ENCODE results near the gene ZC3H12A. TPM values are rescaled to one million over a fixed set of nuclear protein-coding genes. Genes with fewer than 3 reads are reported as not detected.
A peak's percentile ranks its signal among the peaks of the same experiment; 100 is the strongest.
"Not testable (repeated sequence)": the region's sequence is repeated elsewhere in the genome, so short reads cannot be mapped to it uniquely, and the experiment has no call there.

The ZC3H12A gene
- total RNA-seq, 2 donors from 2014 or later = 6.4 to 13.7 TPM

DNA sequence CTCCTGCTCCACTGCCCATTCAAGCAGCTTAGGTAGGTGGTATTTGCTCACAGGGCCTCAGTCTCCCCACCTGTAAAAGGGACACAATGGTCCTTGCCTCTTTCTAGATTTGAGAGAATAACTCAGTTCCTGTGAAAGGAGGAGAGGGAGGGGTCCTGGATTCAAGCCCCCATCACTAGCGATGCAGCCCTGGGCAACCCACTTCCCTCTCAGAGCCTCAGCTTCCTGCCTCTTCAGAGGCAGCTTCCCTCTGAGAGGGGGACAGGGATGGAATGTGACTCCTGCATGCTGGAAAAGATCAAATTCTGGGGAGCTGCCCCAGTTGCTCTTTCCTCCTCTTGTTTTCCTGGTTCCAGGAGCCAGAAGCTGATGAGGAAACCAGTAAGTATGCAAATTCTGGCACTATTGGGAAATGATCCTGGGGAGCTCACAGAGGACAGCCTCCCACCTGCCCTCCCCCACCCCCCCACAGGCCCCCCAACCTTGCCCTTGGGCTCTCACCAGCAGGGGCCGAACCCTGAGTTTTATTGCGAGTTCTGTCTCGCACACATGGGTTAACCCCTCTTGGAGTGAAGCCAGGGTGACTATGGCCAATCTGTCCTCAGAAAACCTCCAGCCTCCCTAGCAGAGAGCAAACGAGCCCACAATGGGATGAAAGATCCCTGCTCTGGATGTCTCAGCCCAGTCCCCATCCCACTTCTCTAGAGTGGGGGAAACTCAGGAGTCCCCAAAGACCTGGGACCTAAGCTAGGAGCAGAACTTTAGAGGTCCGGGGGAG is 11.7 kb downstream of the ZC3H12A start:
- ATAC-seq (peak; percentile 4 to 21), DNase-seq (peak; percentile 31)
- intact Hi-C loops (cut with DNase I) = loop anchor here in 1 of 2 donors (2.0 kb wide), 1 partner anchor 31 kb away; no protein-coding TSS in a partner anchor

- DNase-seq (peak; percentile 85), ATAC-seq (peak; percentile 55 to 67)
- intact Hi-C loops (cut with DNase I) = loop anchor here in 1 of 2 donors (2.0 kb wide), 1 partner anchor 32 kb away; no protein-coding TSS in a partner anchor
Measured at GRCh38 chr1:37486680-37487618, 12.6 kb downstream of the ZC3H12A start.

DNA sequence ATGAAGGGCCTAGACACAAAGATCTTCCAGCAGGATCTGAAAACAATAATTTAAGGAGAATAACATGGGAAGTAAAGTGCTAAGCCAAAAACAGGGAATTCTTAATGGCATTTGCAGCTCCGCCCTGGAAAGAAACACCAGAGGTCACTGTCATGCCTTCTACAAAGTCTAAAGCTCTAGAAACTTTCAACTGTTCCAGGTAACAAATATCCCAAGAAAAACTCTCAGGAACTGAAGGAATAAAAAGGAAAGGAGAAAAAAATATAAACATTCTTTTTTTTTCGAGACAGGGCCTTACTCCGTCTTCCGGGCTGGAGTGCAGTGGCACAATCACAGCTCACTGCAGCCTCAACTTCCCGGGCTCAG is 13.2 kb downstream of the ZC3H12A start:
- ATAC-seq (no peak), DNase-seq (no peak)
- intact Hi-C loops (cut with DNase I) = loop anchor here in 1 of 2 donors (2.0 kb wide), 1 partner anchor 33 kb away; no protein-coding TSS in a partner anchor

DNA sequence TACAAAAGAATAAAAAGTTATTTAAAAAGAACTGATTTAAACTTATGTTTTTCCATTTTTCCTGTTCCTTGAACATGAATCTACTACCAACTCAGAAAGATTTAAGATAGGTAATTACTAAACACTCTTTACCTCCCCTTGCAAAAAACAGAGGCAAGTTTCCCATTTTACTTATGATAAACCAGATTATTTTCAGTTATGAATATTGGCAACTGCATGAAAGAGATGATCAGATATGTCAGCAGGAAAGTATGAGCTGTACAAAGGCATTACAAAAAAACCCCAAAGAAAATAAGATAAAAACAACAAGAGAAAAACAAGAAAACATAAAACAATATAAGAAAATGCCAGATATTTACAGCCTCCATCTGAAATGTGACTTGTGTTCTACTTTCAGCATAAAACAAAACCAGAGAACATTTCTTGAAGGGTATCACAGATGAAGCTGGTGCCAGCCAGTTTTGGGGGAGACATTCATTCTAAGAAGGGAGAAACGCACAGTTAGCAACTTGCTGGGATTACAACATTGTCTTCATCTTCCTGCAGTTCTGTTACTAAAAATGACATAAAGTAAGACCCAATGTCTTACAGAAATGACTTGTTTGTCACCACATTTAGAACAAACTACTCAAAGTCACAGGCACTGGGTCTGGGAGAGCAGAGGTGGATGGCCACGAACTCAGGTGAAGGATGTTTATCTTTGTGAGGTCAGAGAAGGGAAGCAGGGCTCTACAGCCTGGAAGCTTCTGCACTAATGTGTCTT is 19.1 kb downstream of the ZC3H12A start:
- DNase-seq = no peak
- no peak for ATAC-seq

GRCh38 chr1:37495875-37496274 is 21.5 kb downstream of the ZC3H12A start:
- ATAC-seq (no peak), DNase-seq (no peak)
- intact Hi-C loops (cut with DNase I) = no loop called here

More for the DNA sequence above, 19.1 kb downstream of the ZC3H12A start:
- intact Hi-C loops (cut with DNase I) = no loop called here

DNA sequence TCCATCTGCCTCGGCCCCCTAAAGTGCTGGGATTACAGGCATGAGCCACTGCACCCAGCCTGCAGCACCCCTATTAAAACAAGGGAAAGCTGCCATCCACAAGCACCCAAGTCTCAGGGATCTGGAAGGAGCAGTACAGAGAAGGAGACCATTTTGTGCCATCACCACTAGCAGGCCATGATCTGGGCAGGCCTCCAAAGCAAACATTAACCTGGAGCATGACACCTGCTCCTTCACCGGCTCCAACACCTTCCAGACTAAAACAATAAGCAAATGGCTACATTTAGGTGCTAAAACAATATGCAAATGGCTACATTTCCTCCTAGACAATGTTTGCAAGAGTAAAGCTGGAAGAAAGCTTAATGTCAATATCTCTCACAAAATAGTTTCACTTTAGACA is 23.5 kb downstream of the ZC3H12A start:
- intact Hi-C loops (cut with DNase I) = no loop called here
- ATAC-seq (no peak), DNase-seq (no peak)

DNA sequence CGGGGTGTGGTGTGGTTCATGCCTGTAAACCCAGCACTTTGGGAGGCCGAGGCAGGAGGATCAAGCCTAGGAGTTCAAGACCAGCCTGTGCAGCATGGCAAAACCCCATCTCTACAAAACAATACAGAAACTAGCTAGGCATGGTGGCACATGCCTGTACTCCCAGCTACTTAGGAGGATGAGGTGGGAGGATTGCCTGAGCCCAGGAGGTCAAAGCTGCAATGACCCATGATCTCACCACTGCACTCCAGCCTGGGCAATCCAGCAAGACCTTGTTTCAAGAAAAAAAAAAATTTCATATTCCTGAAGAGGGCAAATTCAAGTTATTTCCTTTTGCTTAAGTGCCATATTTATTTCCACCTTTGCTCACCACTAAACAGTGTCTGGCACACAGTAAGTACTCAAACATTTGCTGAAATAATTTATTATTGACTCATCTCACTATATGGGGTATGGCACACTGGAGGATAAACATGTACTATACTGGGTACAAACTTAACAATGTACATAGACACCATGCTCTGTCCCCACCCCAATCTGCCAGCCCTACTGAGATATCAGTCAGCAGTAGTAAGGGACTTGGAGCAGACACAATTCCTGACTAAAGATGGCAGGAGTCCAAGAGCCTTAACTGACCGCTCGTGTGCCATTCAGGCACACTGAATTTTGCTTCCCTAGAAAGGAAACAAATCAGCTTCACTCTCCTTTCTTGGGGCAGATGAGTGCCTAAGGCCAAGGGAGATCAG is 24.7 kb downstream of the ZC3H12A start:
- DNase-seq = peak; percentile 37
- intact Hi-C loops (cut with DNase I) = no loop called here
- peak; percentile 80 to 82 for ATAC-seq

DNA sequence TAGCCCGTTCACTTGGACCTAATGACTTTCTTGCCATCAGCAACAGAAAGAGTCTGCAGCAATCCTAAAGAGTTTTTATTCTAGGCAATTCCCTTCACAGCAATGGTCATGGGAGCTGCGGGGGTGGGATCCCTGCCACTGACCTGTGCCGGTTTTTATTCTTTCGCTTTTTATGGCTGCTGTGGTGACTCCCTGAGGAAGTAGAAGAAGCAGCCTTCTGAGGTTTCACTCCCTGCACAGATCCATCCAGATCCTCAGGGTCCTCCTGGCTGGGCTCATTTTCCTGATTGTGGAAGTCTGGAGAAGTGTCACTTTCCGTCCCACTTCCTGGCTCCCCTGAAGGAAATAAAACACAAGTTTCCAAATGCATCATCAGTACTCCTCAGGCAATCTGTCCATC is 27.3 kb downstream of the ZC3H12A start:
- intact Hi-C loops (cut with DNase I) = no loop called here
- ATAC-seq = no peak
- no peak for DNase-seq

DNA sequence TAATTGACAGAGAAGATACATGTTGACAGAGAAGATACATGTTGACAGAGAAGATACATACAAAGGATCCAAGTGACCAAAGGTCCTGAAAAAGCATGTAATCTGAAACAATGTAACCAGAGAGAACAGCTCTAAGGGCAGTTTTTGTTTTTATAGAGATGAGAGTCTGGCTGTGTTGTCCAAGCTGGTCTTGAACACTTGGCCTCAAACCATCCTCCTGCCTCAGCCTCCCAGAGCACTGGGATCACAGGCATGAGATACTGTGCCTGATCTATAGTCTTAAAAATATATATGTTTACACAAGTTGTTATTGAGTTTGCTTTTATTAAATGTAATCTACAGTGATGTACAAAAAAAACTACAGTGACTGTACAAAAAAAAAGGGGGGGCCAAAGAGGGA is 27.7 kb downstream of the ZC3H12A start:
- intact Hi-C loops (cut with DNase I) = no loop called here

DNA sequence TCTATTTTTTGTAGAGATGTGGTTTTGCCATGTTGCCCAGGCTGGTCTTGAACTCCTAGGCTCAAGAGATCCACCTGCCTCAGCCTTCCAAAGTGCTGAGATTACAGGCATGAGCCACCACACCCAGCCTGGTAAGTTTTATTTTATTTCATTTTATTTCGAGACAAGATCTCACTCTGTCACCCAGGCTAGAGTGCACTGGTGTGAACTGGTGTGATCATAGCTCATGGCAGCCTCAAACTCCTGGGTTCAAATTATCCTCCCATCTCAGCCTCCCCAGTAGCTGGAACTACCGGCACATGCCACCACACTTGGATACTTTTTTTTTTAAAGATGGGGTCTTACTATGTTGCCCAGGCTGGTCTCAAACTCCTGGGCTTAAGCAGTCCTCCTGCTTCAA is 28.4 kb downstream of the ZC3H12A start:
- DNase-seq; ATAC-seq; intact Hi-C loops (cut with DNase I): not testable (repeated sequence)

More for the DNA sequence above, 27.7 kb downstream of the ZC3H12A start:
- DNase-seq (no peak), ATAC-seq (no peak)

DNA sequence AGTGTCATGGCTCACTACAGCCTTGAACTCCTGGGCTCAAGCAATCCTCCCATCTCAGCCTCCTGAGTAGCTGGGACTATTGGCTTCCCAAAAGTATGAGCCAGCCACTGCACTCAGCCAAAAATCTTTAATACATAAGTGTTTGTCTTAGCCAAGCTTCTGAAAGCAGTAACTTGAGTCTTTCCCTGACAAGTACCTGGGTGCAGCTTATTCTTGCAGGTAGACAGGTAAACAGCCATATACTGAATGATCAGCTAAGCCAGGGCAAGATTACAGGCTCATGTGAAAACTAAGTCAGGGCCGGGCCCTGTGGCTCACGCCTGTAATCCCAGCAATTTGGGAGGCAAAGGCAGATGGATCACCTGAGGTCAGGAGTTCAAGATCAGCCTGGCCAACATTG is 32.4 kb downstream of the ZC3H12A start:
- no peak for ATAC-seq
- no peak for DNase-seq
- intact Hi-C loops (cut with DNase I) = no loop called here

GRCh38 chr1:37509181-37509580 is 34.8 kb downstream of the ZC3H12A start:
- intact Hi-C loops (cut with DNase I) = no loop called here
- no peak for ATAC-seq

GRCh38 chr1:37513795-37514349 is 39.5 kb downstream of the ZC3H12A start:
- DNase-seq = peak; percentile 34
- ATAC-seq = peak; percentile 9 to 32
- intact Hi-C loops (cut with DNase I) = no loop called here

More at GRCh38 chr1:37509181-37509580, 34.8 kb downstream of the ZC3H12A start:
- no peak for DNase-seq

DNA sequence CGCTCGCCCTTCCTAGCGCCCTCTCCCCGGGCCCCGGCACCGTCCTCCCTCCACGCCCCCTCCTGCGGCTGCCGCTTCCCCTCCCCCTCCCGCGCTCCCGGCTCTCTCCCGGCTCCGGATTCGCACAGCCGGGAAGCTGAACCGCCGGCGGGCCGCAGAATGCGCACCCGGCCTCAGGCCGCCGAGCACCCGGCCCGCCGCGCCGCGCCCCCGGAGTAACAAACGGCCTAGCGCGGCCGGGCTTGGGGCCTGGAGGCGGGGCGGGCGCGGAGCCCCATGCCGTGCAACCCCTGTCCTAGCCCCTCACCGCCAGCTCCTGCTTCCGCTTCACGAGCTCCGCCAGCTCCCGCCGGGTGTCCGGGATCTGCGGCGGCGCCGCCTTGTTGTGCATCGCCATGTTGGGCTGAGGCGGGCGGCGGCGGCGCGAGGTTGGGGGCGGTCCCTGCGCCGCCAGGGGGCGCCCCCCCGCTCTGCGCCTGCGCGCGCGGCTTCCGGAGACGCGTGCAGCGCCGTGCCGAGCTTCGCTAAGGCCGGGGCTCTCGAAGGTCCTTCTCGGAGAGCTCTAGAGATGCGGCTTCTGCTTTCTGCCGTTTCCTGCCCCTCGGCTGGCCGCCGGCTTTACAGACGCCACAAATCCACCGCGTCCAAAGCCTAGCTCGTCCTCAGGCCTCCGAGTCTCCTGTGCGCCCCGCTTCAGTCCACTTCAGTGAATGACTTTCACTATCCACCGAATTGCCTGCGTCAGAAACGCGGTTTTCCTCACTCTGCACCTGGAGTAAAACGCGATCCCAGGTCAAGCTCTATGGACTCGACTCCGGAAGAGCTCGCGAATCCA is 40.2 kb downstream of the ZC3H12A start, which contains the start of gene MEAF6:
MEAF6 (minus strand) TSS at position 417 of the 835 bp plus-strand sequence; CDS start at position 397, 20 bp downstream.
- peak; percentile 89 for DNase-seq
- intact Hi-C loops (cut with DNase I) = no loop called here
- ATAC-seq = peak; percentile 99

DNA sequence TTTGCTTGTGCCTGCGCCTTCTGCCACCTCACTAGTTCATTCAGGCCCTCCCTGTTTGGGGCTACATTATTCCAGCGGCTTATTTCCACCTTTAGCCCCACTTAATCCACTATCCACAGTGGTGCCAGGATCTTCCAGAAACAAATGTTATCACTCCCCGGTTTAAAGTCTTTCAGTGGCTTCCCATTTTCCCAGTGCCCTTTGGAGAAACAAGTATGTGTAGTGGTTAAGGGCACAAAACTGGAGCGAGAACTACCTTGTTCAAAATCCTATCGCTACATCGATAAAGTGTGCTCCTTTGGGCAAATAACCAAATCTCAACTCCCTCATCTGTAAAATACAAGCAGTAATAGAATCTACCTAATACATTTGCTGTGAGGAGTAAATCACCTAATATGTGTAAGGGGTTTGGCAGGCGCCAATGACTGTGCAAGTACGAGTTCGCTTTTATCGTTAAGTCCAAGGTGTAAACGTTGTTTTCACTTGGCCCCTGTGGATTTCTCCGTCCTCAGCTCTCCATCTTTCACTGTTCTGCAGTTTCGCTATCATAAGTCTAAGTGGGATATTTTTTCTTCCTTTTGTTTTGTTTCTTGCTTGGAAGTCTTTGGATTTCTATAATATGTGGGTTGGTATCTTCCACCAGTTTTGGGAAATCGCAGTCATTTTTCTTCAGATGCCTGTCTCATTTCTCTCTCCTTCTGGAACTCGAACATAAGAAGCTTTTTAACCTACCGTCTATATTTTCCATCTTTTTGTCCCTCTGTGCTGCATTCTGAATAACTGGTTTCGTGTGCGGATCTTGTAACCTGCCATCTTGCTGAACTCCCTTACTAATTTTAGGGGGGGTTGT is 41.0 kb downstream of the ZC3H12A start:
- no peak for ATAC-seq
- no peak for DNase-seq

GRCh38 chr1:37517569-37517968 is 43.2 kb downstream of the ZC3H12A start:
- no peak for DNase-seq
- intact Hi-C loops (cut with DNase I) = no loop called here
- no peak for ATAC-seq

More for the DNA sequence above, 41.0 kb downstream of the ZC3H12A start:
- intact Hi-C loops (cut with DNase I) = no loop called here

All from left cardiac atrium (tissue), 4 donors.